Cortex of kidney (tissue), 1 donor: ENCODE results near the gene ARL3.
"Not testable (repeated sequence)": the region's sequence is repeated elsewhere in the genome, so short reads cannot be mapped to it uniquely, and the experiment has no call there.

ENCODE experiments used
- DNase-seq: peaks from one replicate; lab custom pipeline; 2025; lab: John Stamatoyannopoulos, UW

The ARL3 gene

GRCh38 chr10:102735065-102735562, 20.9 kb upstream of the ARL3 start:
- DNase-seq, result no peak

GRCh38 chr10:102732661-102733060, 18.5 kb upstream of the ARL3 start:
- no peak for DNase-seq

- DNase-seq, result no peak
Measured at GRCh38 chr10:102731222-102731800, 17.1 kb upstream of the ARL3 start.

- DNase-seq, result no peak
Measured at GRCh38 chr10:102729029-102730026, 15.1 kb upstream of the ARL3 start.

- DNase-seq, result no peak
Measured at GRCh38 chr10:102727037-102727818, 13.0 kb upstream of the ARL3 start.

GRCh38 chr10:102726274-102726673, 12.1 kb upstream of the ARL3 start:
- no peak for DNase-seq

GRCh38 chr10:102723989-102724388, 9.8 kb upstream of the ARL3 start:
- DNase-seq, result no peak

GRCh38 chr10:102721954-102722353, 7.8 kb upstream of the ARL3 start:
- no peak for DNase-seq

GRCh38 chr10:102720775-102721301, 6.6 kb upstream of the ARL3 start:
- DNase-seq, result no peak

- DNase-seq, result no peak
Measured at GRCh38 chr10:102720337-102720736, 6.1 kb upstream of the ARL3 start.

- DNase-seq, result no peak
Measured at GRCh38 chr10:102718220-102718619, 4.0 kb upstream of the ARL3 start.

GRCh38 chr10:102716900-102717565, 2.8 kb upstream of the ARL3 start:
- not testable (repeated sequence) for DNase-seq

GRCh38 chr10:102715880-102716279, 1.7 kb upstream of the ARL3 start:
- no peak for DNase-seq

- no peak for DNase-seq
Measured at GRCh38 chr10:102714621-102715455, 641 bp upstream of the ARL3 start, which contains the start of gene SFXN2. TSS of gene SFXN2 (plus strand) at chr10:102714636. CDS start at chr10:102726637, 12,001 bp downstream.

- DNase-seq, result no peak
Measured at GRCh38 chr10:102713539-102713813, 721 bp downstream of the ARL3 start.

- DNase-seq, result no peak
Measured at GRCh38 chr10:102712843-102713538, 1.2 kb downstream of the ARL3 start.

- no peak for DNase-seq
Measured at GRCh38 chr10:102712089-102712488, 2.1 kb downstream of the ARL3 start.

- no peak for DNase-seq
Measured at GRCh38 chr10:102710609-102711008, 3.6 kb downstream of the ARL3 start.

- DNase-seq, result no peak
Measured at GRCh38 chr10:102705531-102705930, 8.7 kb downstream of the ARL3 start.

- DNase-seq, result no peak
Measured at GRCh38 chr10:102704915-102705314, 9.3 kb downstream of the ARL3 start.
